ENCODE data around the gene ADGRD1. TPM values are rescaled to one million over a fixed set of nuclear protein-coding genes. Genes with fewer than 3 reads are reported as not detected.
"Not testable (repeated sequence)": the region's sequence is repeated elsewhere in the genome, so short reads cannot be mapped to it uniquely, and the experiment has no call there.

Gene ADGRD1
- total and polyA plus RNA-seq, 7 donors, result 0.46 to 22.5 (median 7.2) TPM

DNA sequence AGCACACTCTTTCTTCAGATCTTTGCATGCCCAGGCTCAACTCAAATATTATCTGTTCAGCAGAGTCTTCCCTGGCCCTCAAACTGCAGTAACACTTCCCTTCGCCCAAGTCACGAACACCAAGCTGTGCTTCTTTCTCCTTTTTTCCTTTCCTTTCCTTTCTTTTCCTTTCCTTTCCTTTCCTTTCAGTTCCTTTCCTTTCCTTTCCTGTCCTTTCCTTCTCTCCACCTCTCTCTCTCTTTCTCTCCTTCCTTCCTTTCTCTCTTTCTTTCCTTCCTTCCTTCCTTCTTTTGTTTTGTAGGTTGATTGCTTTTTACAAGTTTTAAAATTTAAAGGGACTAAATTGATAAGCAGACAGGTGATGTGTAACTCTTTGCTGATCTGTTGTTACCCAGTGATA lies 19.0 kb upstream of the ADGRD1 start:
- no peak for DNase-seq
- intact Hi-C loops (cut with DNase I), result no loop called here
- H3K27me3 ChIP-seq, result peaks cover 0 to 6% (median 0%) of the 10 kb centered on the region in 3 donors
- 87% methylated on average over 2 of the region's 2 CpGs for WGBS, 2 donors
- no peak overlapping the region for H3K4me3 ChIP-seq
- no peaks in the 10 kb centered on the region for H3K36me3 ChIP-seq
- H3K9me3 ChIP-seq, result no peaks in the 10 kb centered on the region
- TF ChIP-seq, protein P1, sequence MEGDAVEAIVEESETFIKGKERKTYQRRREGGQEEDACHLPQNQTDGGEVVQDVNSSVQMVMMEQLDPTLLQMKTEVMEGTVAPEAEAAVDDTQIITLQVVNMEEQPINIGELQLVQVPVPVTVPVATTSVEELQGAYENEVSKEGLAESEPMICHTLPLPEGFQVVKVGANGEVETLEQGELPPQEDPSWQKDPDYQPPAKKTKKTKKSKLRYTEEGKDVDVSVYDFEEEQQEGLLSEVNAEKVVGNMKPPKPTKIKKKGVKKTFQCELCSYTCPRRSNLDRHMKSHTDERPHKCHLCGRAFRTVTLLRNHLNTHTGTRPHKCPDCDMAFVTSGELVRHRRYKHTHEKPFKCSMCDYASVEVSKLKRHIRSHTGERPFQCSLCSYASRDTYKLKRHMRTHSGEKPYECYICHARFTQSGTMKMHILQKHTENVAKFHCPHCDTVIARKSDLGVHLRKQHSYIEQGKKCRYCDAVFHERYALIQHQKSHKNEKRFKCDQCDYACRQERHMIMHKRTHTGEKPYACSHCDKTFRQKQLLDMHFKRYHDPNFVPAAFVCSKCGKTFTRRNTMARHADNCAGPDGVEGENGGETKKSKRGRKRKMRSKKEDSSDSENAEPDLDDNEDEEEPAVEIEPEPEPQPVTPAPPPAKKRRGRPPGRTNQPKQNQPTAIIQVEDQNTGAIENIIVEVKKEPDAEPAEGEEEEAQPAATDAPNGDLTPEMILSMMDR (IDR thresholded peaks at IDR 0.05), result no peak
- no peak for TF ChIP-seq POLR2A (IDR thresholded peaks at IDR 0.05)
- peaks cover 0 to 4% (median 2%) of the 10 kb centered on the region in 4 donors for H3K4me1 ChIP-seq
- H3K27ac ChIP-seq, result no peak overlapping the region

- H3K36me3 ChIP-seq, result no peaks in the 10 kb centered on the region
- 58 to 79% methylated on average over 2 of the region's 2 CpGs for WGBS, 2 donors
- H3K27ac ChIP-seq, result no peak overlapping the region
- DNase-seq, result no peak
- intact Hi-C loops (cut with DNase I), result no loop called here
- TF ChIP-seq POLR2A (IDR thresholded peaks at IDR 0.05), result no peak
- no peak for TF ChIP-seq POLR2AphosphoS5 (IDR thresholded peaks at IDR 0.05)
- TF ChIP-seq, protein P1 (IDR thresholded peaks at IDR 0.05), result no peak
- TF ChIP-seq EP300 (IDR thresholded peaks at IDR 0.05), result no peak
- H3K9me3 ChIP-seq, result no peaks in the 10 kb centered on the region
- H3K4me3 ChIP-seq, result no peak overlapping the region
- H3K27me3 ChIP-seq, result no peaks in the 10 kb centered on the region
- H3K4me1 ChIP-seq, result peaks cover 0 to 4% (median 0%) of the 10 kb centered on the region in 4 donors
These were observed 17.1 kb upstream of the ADGRD1 start for GRCh38 chr12:130936561-130936960.

GRCh38 chr12:130937063-130937462 lies 16.6 kb upstream of the ADGRD1 start:
- no peaks in the 10 kb centered on the region for H3K27me3 ChIP-seq
- no peak for DNase-seq
- H3K27ac ChIP-seq, result no peak overlapping the region
- no peaks in the 10 kb centered on the region for H3K36me3 ChIP-seq
- intact Hi-C loops (cut with DNase I), result no loop called here
- H3K4me1 ChIP-seq, result peaks cover 0 to 4% (median 0%) of the 10 kb centered on the region in 4 donors
- TF ChIP-seq, protein P1 (IDR thresholded peaks at IDR 0.05), result no peak
- no peak for TF ChIP-seq POLR2AphosphoS5 (IDR thresholded peaks at IDR 0.05)
- no peak for TF ChIP-seq POLR2A (IDR thresholded peaks at IDR 0.05)
- no peak for TF ChIP-seq EP300 (IDR thresholded peaks at IDR 0.05)
- WGBS, 2 donors, result 74 to 88% methylated on average over 2 of the region's 2 CpGs
- H3K4me3 ChIP-seq, result no peak overlapping the region
- H3K9me3 ChIP-seq, result no peaks in the 10 kb centered on the region

DNA sequence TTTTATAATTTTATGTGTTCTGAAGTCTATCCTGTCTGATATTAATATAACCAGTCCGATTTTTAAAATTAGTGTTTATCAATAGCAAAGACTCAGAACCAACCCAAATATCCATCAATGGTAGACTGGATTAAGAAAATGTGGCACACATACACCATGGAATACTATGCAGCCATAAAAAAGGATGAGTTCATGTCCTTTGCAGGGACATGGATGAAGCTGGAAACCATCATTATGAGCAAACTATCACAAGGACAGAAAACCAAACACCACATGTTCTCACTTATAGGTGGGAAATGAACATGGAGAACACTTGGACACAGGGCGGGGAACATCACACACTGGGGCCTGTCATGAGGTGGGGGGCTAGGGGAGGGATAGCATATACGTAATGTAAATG lies 16.2 kb upstream of the ADGRD1 start:
- WGBS, 2 donors, result 92 to 96% methylated on average over 3 of the region's 3 CpGs
- not testable (repeated sequence) for H3K4me1 ChIP-seq

GRCh38 chr12:130938186-130938585 lies 15.5 kb upstream of the ADGRD1 start:
- no peak overlapping the region for H3K27ac ChIP-seq
- H3K4me3 ChIP-seq, result no peak overlapping the region
- no peaks in the 10 kb centered on the region for H3K36me3 ChIP-seq
- DNase-seq, result no peak
- TF ChIP-seq POLR2A (IDR thresholded peaks at IDR 0.05), result no peak
- TF ChIP-seq, protein P1 (IDR thresholded peaks at IDR 0.05), result no peak
- TF ChIP-seq EP300 (IDR thresholded peaks at IDR 0.05), result no peak
- TF ChIP-seq POLR2AphosphoS5 (IDR thresholded peaks at IDR 0.05), result no peak
- no peaks in the 10 kb centered on the region for H3K4me1 ChIP-seq
- intact Hi-C loops (cut with DNase I), result no loop called here
- no peaks in the 10 kb centered on the region for H3K9me3 ChIP-seq
- no peaks in the 10 kb centered on the region for H3K27me3 ChIP-seq

More for the DNA sequence above, 16.2 kb upstream of the ADGRD1 start:
- DNase-seq; H3K27ac ChIP-seq; H3K9me3 ChIP-seq; H3K36me3 ChIP-seq; intact Hi-C loops (cut with DNase I); H3K4me3 ChIP-seq; H3K27me3 ChIP-seq: not testable (repeated sequence)
